IPS DF 6.9 (cell line): ENCODE results near the gene INSC.

Source experiments
- DNase-seq: peaks from one replicate; pipeline ENCODE4 v3.0.0-alpha.2; 2013; ENCODE audit warnings: low read depth, low spot score
- H3K27ac ChIP-seq: one replicate; pipeline ENCODE4 v1.5.1; 2013; ENCODE audit warnings: low read length, control low read depth
- H3K27me3 ChIP-seq: 2 replicates; pipeline ENCODE4 v1.6.1; 2013; ENCODE audit warnings: mild to moderate bottlenecking, low read length; ENCODE audit not compliant: control insufficient read depth, insufficient read depth
- H3K36me3 ChIP-seq: 2 replicates; pipeline ENCODE4 v1.6.1; 2013; ENCODE audit warnings: low read length; ENCODE audit not compliant: control insufficient read depth, insufficient read depth
- H3K4me1 ChIP-seq: 2 replicates; pipeline ENCODE4 v1.6.1; 2013; ENCODE audit warnings: low read length; ENCODE audit not compliant: control insufficient read depth, insufficient read depth
- H3K4me3 ChIP-seq: 2 replicates; pipeline ENCODE4 v1.5.1; 2013; ENCODE audit warnings: mild to moderate bottlenecking, low read length
- H3K9me3 ChIP-seq: 2 replicates; pipeline ENCODE4 v1.6.1; 2013; ENCODE audit warnings: low read length, inconsistent platforms; ENCODE audit not compliant: control insufficient read depth, insufficient read depth
- WGBS: extraction: QIAGEN DNeasy Blood & Tissue Kit; methylation state at CpG from one replicate; pipeline ENCODE4 v1.1.7; 2013; ENCODE audit warnings: mixed read lengths, missing lambda C conversion rate; ENCODE audit not compliant: insufficient read length, insufficient coverage; 5-methylcytosine and 5-hydroxymethylcytosine counted together

INSC gene

DNA sequence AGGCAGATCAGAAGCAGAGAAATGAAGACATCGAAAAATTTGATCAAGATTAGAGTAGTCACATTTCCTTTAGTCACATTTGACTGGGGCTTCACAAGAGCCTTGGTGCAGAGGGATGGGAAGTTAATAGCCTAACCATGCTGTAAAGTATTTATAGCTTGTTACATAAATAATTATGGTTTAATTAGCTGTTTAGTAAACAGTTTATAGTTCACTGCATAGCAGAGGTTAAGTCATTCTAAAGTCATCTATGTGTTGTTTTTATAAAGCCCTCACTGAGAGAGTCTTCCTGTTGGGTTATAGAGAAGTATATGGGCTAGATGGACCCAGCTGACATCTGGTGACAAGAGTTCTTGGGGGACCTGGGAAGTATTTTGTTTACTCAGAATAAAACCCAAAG, 47.1 kb downstream of the INSC start:
- no CpG with 5 or more reads among the region's 1 CpG for WGBS
- Histone ChIP-seq H3K27ac (no peak overlapping the region), H3K36me3 (no peaks in the 10 kb centered on the region), H3K27me3 (no peaks in the 10 kb centered on the region), H3K4me3 (no peak overlapping the region), H3K4me1 (no peaks in the 10 kb centered on the region), H3K9me3 (no peaks in the 10 kb centered on the region)
- DNase-seq, result no peak

DNA sequence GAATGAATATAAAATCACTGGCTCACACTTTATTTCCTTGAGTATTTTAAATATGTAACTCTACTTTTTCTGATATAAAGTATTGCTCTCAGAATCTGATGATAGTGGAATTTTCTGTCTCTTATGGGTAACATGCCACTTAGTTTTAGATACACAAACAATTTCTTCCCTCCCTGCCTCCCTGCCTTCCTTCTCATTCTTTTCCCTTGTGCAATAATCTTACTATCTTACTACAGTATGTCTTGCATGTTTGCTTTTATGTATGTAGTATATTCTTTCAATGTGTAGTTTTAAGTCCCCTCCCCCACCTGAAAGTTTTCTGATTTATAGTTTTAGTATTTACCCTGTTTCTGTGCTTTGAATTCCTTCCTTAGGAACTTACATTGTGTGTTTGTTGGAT, 48.4 kb downstream of the INSC start:
- H3K4me3 ChIP-seq, result no peak overlapping the region
- no peaks in the 10 kb centered on the region for H3K27me3 ChIP-seq
- no peak overlapping the region for H3K27ac ChIP-seq
- H3K9me3 ChIP-seq, result no peaks in the 10 kb centered on the region
- DNase-seq, result no peak
- no peaks in the 10 kb centered on the region for H3K36me3 ChIP-seq
- H3K4me1 ChIP-seq, result no peaks in the 10 kb centered on the region

DNA sequence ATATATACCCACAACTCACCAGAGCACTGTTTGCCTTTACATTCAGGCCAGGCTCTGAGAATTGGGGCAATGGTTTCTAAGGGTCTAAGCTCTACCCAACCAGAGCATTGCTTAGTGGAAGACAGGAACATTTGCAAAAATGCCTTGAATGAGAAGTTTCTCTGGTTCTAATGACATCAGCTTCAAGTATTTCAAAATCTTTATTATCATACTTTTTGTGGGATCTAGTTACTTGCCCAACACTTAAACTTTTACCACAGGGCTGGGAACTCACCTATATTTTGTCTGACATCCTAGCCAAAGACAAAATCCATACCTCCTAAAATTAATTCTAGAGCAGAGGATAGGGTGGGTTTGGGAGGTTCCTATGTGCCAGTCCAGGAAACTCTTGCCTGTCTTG, 51.5 kb downstream of the INSC start:
- DNase-seq, result no peak
- no peaks in the 10 kb centered on the region for H3K4me1 ChIP-seq
- no peak overlapping the region for H3K4me3 ChIP-seq
- H3K27ac ChIP-seq, result no peak overlapping the region
- no peaks in the 10 kb centered on the region for H3K27me3 ChIP-seq
- H3K36me3 ChIP-seq, result no peaks in the 10 kb centered on the region
- H3K9me3 ChIP-seq, result no peaks in the 10 kb centered on the region

DNA sequence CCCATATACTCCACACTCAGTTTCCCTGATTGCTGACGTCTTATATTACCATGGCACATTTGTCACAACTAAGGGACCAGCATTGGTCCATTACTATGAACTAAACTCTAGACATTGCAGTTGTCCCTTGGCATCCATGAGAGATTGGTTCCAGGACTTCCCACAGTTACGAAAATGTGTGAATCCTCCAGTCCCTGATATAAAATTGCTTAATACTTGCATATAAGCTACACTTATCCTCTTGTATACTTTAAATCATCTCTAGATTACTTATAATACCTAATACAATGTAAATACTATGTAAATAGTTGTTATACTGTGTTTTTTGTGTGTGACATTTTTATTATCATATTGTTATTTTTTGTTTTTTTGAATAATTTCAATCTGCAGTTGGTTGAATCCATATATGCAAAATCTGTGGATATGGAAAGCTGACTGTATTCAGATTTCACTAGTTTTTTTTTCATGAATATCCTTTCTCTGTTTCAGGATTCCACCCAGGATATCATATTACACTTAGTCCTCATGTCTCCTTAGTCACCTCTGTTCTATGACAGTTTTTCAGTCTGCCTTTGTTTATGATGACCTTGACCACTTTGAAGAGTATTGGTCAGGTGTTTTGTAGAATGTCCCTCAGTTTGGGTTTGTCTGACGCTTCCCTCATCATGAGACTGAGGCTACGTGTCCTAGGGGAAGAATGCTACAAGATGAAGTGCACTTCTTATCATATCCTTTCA, 55.3 kb downstream of the INSC start:
- Histone ChIP-seq H3K9me3 (no peaks in the 10 kb centered on the region), H3K4me1 (no peaks in the 10 kb centered on the region), H3K36me3 (no peaks in the 10 kb centered on the region), H3K4me3 (no peak overlapping the region), H3K27me3 (no peaks in the 10 kb centered on the region), H3K27ac (no peak overlapping the region)
- DNase-seq, result no peak
- no CpG with 5 or more reads among the region's 4 CpGs for WGBS

DNA sequence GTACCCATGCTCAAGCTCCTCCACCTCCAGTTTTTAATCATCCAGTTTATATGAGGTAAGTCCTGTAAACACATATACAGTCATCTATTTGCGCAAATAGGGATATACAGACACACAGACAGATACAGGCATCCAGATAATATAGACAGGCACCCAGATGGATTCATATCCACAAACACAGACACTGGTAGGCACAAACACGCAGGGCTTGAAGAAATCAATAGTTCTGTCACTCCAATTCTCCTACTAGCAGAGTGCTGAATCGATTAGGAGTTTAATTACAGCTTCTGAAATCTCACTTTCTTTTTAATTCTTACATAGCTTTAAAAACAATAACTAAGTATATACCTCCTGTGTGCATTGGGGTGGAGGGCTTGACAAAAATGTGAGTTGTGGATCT, 56.0 kb downstream of the INSC start:
- H3K4me1 ChIP-seq, result no peaks in the 10 kb centered on the region
- no peaks in the 10 kb centered on the region for H3K27me3 ChIP-seq
- H3K27ac ChIP-seq, result no peak overlapping the region
- no peaks in the 10 kb centered on the region for H3K36me3 ChIP-seq
- H3K4me3 ChIP-seq, result no peak overlapping the region
- no peaks in the 10 kb centered on the region for H3K9me3 ChIP-seq
- no peak for DNase-seq
- no CpG with 5 or more reads among the region's 3 CpGs for WGBS

DNA sequence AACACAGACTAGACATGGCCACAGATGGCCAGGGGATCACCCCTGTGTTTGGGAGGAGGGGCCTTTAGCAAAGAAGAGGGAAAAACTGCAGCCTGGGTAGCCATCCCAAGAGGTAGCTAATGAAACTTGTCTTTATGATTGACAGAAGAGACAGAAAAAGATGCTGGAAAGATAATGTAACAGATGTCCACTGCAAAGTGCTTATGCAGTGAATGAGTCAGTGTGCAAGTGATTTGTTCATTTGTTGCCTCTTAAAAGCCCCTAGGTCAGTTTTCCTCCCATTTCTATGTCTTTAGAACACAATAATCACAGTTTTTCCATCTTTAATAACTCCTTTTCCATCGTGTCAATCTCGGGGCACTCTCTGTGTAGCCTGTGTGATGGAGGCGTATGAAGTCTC, 57.2 kb downstream of the INSC start:
- WGBS, result no CpG with 5 or more reads among the region's 3 CpGs
- H3K4me1 ChIP-seq, result no peaks in the 10 kb centered on the region
- DNase-seq, result no peak
- H3K27me3 ChIP-seq, result no peaks in the 10 kb centered on the region
- H3K4me3 ChIP-seq, result no peak overlapping the region
- no peak overlapping the region for H3K27ac ChIP-seq
- H3K9me3 ChIP-seq, result no peaks in the 10 kb centered on the region
- H3K36me3 ChIP-seq, result no peaks in the 10 kb centered on the region

DNA sequence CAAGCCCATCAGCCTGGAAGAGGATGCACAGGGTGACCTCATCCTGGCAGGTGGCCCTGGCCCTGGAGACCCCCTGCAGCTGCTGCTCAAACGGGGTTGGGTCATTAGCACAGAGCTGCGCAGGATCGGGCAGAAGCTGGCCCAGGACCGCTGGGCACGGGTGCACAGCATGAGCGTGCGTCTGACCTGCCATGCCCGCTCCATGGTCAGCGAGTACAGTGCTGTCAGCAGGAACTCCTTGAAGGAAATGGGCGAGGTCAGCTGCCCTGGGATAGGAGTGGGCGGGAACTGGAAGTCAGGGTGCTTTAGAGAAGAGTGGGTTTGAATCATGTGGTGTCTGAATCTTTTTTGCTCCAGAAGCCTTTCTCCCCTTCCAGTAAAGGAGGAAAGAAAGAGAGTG, 61.1 kb downstream of the INSC start:
- no peak for DNase-seq
- WGBS, result no CpG with 5 or more reads among the region's 11 CpGs
- Histone ChIP-seq H3K36me3 (no peaks in the 10 kb centered on the region), H3K4me1 (no peaks in the 10 kb centered on the region; the same call in 1 of the 2 replicates), H3K27me3 (no peaks in the 10 kb centered on the region), H3K27ac (no peak overlapping the region), H3K4me3 (no peak overlapping the region), H3K9me3 (no peaks in the 10 kb centered on the region)

DNA sequence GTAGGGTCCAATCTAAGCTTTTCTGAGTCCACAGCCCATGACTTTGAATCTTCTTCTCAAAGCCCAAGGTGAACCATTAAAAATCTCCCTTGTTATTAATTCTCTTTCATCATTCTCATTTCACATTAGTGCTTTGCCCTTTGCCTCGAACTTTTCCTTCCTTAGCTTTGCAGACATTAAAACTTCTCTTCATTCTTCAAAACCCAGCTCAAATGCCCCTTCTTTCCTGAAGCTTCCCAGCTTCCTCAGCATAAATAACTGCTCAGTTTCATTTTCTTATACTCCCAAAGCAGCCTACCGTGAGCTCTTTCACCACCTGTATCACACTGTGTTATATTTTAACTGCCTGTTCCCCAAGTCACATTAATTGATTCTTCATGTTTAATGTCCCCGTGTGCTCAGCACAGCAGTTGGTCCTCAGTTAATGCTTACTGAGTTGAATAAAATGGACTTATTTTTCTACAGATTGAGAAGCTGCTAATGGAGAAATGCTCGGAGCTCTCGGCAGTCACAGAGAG, 62.0 kb downstream of the INSC start:
- Histone ChIP-seq H3K4me1 (no peaks in the 10 kb centered on the region; the same call in 1 of the 2 replicates), H3K4me3 (no peak overlapping the region), H3K27ac (no peak overlapping the region), H3K36me3 (no peaks in the 10 kb centered on the region), H3K27me3 (no peaks in the 10 kb centered on the region), H3K9me3 (no peaks in the 10 kb centered on the region)
- no CpG with 5 or more reads among the region's 5 CpGs for WGBS
- DNase-seq, result no peak

DNA sequence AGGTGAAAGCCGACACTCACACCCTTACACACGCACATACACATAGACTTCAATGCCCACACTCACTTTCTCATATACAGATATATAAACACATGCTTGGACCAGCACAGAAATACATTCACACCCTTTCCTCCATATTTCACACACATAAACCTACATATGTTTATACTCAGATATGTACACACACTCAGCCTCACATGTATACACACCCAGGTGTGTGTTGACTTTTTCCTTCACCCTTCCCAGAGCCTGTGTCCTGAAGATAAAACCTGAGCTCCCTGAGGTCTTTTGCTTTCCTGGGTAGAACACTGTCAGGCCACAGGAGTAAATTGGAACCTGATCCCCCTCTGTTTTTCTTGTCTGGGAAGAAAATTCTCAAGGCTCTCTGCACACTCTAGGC, 62.8 kb downstream of the INSC start:
- no peak for DNase-seq
- no CpG with 5 or more reads among the region's 2 CpGs for WGBS
- Histone ChIP-seq H3K4me1 (no peaks in the 10 kb centered on the region; the same call in 1 of the 2 replicates), H3K4me3 (no peak overlapping the region), H3K9me3 (no peaks in the 10 kb centered on the region), H3K27ac (no peak overlapping the region), H3K27me3 (no peaks in the 10 kb centered on the region), H3K36me3 (no peaks in the 10 kb centered on the region)

DNA sequence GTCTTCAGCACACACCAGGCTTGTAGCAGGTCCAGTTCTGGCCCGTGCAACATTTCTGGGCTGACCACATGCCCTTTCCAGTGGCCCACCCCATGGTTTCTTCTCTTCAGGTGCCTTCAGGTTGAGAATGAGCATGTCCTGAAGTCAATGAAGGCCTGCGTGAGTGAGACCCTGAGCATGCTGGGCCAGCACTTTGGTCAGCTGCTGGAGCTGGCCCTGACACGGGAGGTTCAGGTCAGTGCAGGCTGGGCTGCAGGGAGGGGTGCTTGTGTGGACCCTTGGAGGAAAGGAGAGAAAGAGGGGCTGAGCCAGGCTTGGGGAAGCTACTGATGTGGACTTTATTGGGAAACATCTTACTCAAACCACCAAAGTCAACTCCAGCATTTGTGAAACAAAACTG, 63.5 kb downstream of the INSC start:
- H3K36me3 ChIP-seq, result no peaks in the 10 kb centered on the region
- DNase-seq, result no peak
- H3K4me1 ChIP-seq, result no peaks in the 10 kb centered on the region; the same call in 1 of the 2 replicates
- H3K27ac ChIP-seq, result no peak overlapping the region
- no peak overlapping the region for H3K4me3 ChIP-seq
- no CpG with 5 or more reads among the region's 3 CpGs for WGBS
- no peaks in the 10 kb centered on the region for H3K27me3 ChIP-seq
- H3K9me3 ChIP-seq, result no peaks in the 10 kb centered on the region

DNA sequence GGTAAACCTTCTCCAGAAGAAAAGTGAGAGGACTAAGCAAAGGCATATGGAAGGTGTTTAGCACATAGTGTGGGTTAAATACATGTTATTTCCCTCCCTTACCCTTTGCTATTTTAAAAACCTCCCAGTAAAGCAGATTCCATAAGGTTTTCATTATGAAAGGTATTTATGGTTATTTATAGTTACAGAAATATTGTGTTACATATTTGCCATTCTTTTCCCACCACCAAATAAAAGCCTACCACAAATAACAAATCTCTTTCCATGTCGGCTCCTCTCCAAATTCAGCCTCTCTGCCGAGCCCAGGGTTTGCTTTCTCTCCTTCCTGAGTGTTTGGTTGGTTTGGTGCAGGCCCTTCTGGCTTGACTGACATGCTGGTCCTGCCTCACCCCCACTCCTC, 64.4 kb downstream of the INSC start:
- Histone ChIP-seq H3K27ac (no peak overlapping the region), H3K36me3 (no peaks in the 10 kb centered on the region), H3K4me3 (no peak overlapping the region), H3K4me1 (no peaks in the 10 kb centered on the region; the same call in 1 of the 2 replicates), H3K9me3 (no peaks in the 10 kb centered on the region), H3K27me3 (no peaks in the 10 kb centered on the region)
- no CpG with 5 or more reads among the region's 2 CpGs for WGBS
- no peak for DNase-seq
